AG04450 (cell line): ENCODE results near the gene PRAMEF10. TPM values are rescaled to one million over a fixed set of nuclear protein-coding genes. Genes with fewer than 3 reads are reported as not detected.
"Not testable (repeated sequence)": the region's sequence is repeated elsewhere in the genome, so short reads cannot be mapped to it uniquely, and the experiment has no call there.

Source experiments
- CTCF ChIA-PET: fragments of 300-600, 350-600 bp; formaldehyde crosslinking; extraction: SDS; loops from one replicate; lab custom pipeline; 2022; ENCODE audit warnings: antibody characterized with exemption, inconsistent platforms; lab: Charles Lee
- POLR2A ChIA-PET: fragments of 350-600 bp; formaldehyde crosslinking; extraction: SDS; loops from one replicate; lab custom pipeline; 2021; ENCODE audit warnings: antibody characterized with exemption, inconsistent platforms; lab: Yijun Ruan, JAX
- DNase-seq: peaks from one replicate; pipeline ENCODE4 v3.0.0-alpha.2; 2011; ENCODE audit warnings: low read depth, low spot score
- H3K27ac ChIP-seq: one replicate; pipeline ENCODE4 v1.5.1; 2012; ENCODE audit warnings: low read depth, low read length, control low read depth
- H3K27me3 ChIP-seq: one replicate; pipeline ENCODE4 v1.6.0; 2012; ENCODE audit warnings: low read length; ENCODE audit not compliant: control insufficient read depth, insufficient read depth
- H3K4me3 ChIP-seq: 2 replicates; pipeline ENCODE4 v1.5.1; 2011; ENCODE audit warnings: mild to moderate bottlenecking, low read depth, low read length, control low read depth
- H3K9me3 ChIP-seq: 2 replicates; pipeline ENCODE4 v1.5.1; 2012; ENCODE audit warnings: low read length; ENCODE audit not compliant: control insufficient read depth, insufficient read depth
- CTCF ChIP-seq: IDR thresholded peaks from 2 replicates; pipeline ENCODE4 v1.5.1; 2011; ENCODE audit warnings: low read depth, low read length, control low read depth, inconsistent platforms
- polyA plus RNA-seq: library from polyadenylated mRNA; depleted of rRNA; stranded (reverse); fragments of >200 nt; gene quantifications from 2 replicates; pipeline ENCODE4 v1.2.3, GENCODE V29; 2011; rRNA removed
- small RNA-seq: library from RNA; depleted of rRNA; stranded (forward); fragments of <200 nt; gene quantifications from one replicate; pipeline ENCODE3, GENCODE V24; 2012; ENCODE audit warnings: low read depth; ENCODE audit not compliant: insufficient read length

Gene PRAMEF10
- polyA plus RNA-seq, 1 experiment = not detected

DNA sequence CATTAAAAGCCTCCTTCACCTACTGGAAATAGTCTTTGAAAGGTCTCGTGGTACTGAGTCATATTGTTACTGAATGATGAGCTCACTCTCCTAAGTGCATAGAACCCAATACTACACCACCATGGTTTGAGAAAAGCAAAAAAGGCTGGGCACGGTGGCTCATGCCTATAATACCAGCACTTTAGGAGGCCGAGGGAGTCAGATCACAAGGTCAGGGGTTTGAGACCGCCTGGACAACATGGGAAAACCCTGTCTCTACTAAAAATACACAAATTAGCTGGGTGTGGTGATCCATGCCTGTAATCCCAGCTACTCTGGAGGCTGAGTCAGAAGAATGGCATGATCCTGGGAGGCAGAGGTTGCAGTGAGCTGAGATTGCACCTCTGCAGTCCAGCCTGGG, 46.3 kb downstream of the PRAMEF10 start:
- CTCF ChIA-PET = no interaction called here
- peaks cover 17% of the 10 kb centered on the region for H3K9me3 ChIP-seq
- no peak for TF ChIP-seq CTCF
- no peak overlapping the region for H3K27ac ChIP-seq
- no peak overlapping the region for H3K4me3 ChIP-seq
- H3K27me3 ChIP-seq = no peaks in the 10 kb centered on the region
- no peak for DNase-seq
- POLR2A ChIA-PET = no interaction called here

DNA sequence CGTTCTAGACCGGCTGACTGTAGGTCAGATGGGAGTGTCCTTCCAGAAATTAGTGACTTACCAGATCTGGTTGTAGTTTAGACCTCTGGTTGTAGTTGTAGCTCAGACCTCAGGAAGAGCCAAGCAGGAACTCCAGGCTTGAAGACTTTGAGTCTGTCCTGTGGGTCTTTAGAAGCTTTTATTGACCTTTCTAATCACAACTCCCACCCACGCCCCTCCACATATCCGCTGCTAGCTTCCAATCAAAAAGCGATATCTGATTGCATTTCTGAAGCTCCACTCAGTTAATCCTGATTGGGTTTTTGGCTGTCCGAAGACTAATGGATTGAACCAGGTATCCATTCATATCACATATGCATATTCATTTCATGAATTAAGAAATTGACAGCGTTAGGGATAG, 49.5 kb downstream of the PRAMEF10 start, which contains the start of gene HNRNPCL1:
Gene HNRNPCL1 (minus strand): TSS at position 101 of the 400 bp plus-strand sequence. CDS start 431 bp downstream, outside the sequence.
- DNase-seq, POLR2A ChIA-PET: not testable (repeated sequence)

More for the DNA sequence above, 49.5 kb downstream of the PRAMEF10 start, which contains the start of gene HNRNPCL1:
- H3K9me3 ChIP-seq = peaks cover 11% of the 10 kb centered on the region
- H3K4me3 ChIP-seq, H3K27me3 ChIP-seq, H3K27ac ChIP-seq, CTCF ChIA-PET: not testable (repeated sequence)

Small RNA genes lying within 50 kb of the gene (small RNA-seq; reads per million reads assigned to genes)
- not detected for gene RNU6-1072P

Other genes starting within 250 kb of the PRAMEF10 start
- not detected in 2 replicates for gene AADACL3, start 182.2 kb downstream of the PRAMEF10 start, polyA plus RNA-seq
- not detected in 2 replicates for gene CFAP107, start 152.1 kb downstream of the PRAMEF10 start, polyA plus RNA-seq
- gene PRAMEF12, start 124.5 kb downstream of the PRAMEF10 start, polyA plus RNA-seq = not detected in 2 replicates
- not detected in 2 replicates for gene PRAMEF1, start 106.9 kb downstream of the PRAMEF10 start, polyA plus RNA-seq
- gene PRAMEF11, start 66.9 kb downstream of the PRAMEF10 start, polyA plus RNA-seq = not detected in 2 replicates
- not detected in 2 replicates for gene HNRNPCL1, start 49.5 kb downstream of the PRAMEF10 start, polyA plus RNA-seq
- not detected in 2 replicates for gene PRAMEF2, start 41.2 kb downstream of the PRAMEF10 start, polyA plus RNA-seq
- not detected in 2 replicates for gene PRAMEF4, start 12.1 kb downstream of the PRAMEF10 start, polyA plus RNA-seq
- gene PRAMEF7, start 18.3 kb upstream of the PRAMEF10 start, polyA plus RNA-seq = not detected in 2 replicates
- not detected in 2 replicates for gene PRAMEF6, start 49.3 kb upstream of the PRAMEF10 start, polyA plus RNA-seq
- gene PRAMEF27, start 158.3 kb upstream of the PRAMEF10 start, polyA plus RNA-seq = not detected in 2 replicates
- gene HNRNPCL3, start 162.5 kb upstream of the PRAMEF10 start, polyA plus RNA-seq = not detected in 2 replicates
- not detected in 2 replicates for gene PRAMEF25, start 172.5 kb upstream of the PRAMEF10 start, polyA plus RNA-seq
- gene HNRNPCL2, start 218.6 kb upstream of the PRAMEF10 start, polyA plus RNA-seq = not detected in 2 replicates